Mesendoderm (in vitro differentiated cells): ENCODE data around the gene PPARG.

Experiments used
- DNase-seq: peaks from one replicate; pipeline ENCODE4 v3.0.0; 2013
- H2AK5ac ChIP-seq: 2 replicates; pipeline ENCODE4 v1.6.1; 2013; ENCODE audit warnings: low read length, inconsistent platforms
- H2BK120ac ChIP-seq: 2 replicates; pipeline ENCODE4 v1.6.1; 2013; ENCODE audit warnings: low read depth, mild to moderate bottlenecking, low read length, moderate library complexity, mixed read lengths
- H2BK15ac ChIP-seq: replicated peaks from 2 replicates; pipeline ENCODE4 v1.6.1; 2013; ENCODE audit warnings: low read depth, mild to moderate bottlenecking, moderate library complexity
- H2BK5ac ChIP-seq: 2 replicates; pipeline ENCODE4 v1.6.1; 2013; ENCODE audit warnings: low read length, inconsistent platforms
- H3K18ac ChIP-seq: 2 replicates; pipeline ENCODE4 v1.6.1; 2013; ENCODE audit warnings: mild to moderate bottlenecking, low read length, mixed read lengths
- H3K23ac ChIP-seq: one replicate; pipeline ENCODE4 v1.6.1; 2013; ENCODE audit warnings: low read length
- H3K27ac ChIP-seq: 2 replicates; pipeline ENCODE4 v1.5.1; 2013; ENCODE audit warnings: low read depth, mild to moderate bottlenecking, inconsistent platforms, low read length, moderate library complexity
- H3K27me3 ChIP-seq: 2 replicates; pipeline ENCODE4 v1.6.1; 2013; ENCODE audit warnings: low read length, control low read depth, mild to moderate bottlenecking, inconsistent platforms; ENCODE audit not compliant: insufficient read depth, poor library complexity
- H3K36me3 ChIP-seq: 2 replicates; pipeline ENCODE4 v1.6.1; 2013; ENCODE audit warnings: low read length, inconsistent platforms; ENCODE audit not compliant: control insufficient read depth, insufficient read depth
- H3K4ac ChIP-seq: one replicate; pipeline ENCODE4 v1.6.1; 2013; ENCODE audit warnings: low read depth, mild to moderate bottlenecking, low read length, moderate library complexity
- H3K4me1 ChIP-seq: 2 replicates; pipeline ENCODE4 v1.6.1; 2013; ENCODE audit warnings: low read depth, low read length, inconsistent platforms; ENCODE audit not compliant: control insufficient read depth
- H3K4me2 ChIP-seq: 2 replicates; pipeline ENCODE4 v1.6.1; 2013; ENCODE audit warnings: low read length
- H3K4me3 ChIP-seq: 2 replicates; pipeline ENCODE4 v1.5.1; 2013; ENCODE audit warnings: mild to moderate bottlenecking, low read length
- H3K56ac ChIP-seq: one replicate; pipeline ENCODE4 v1.6.1; 2013; ENCODE audit warnings: low read length
- H3K79me1 ChIP-seq: 2 replicates; pipeline ENCODE4 v1.6.1; 2013; ENCODE audit warnings: low read length, inconsistent platforms
- H3K79me2 ChIP-seq: 2 replicates; pipeline ENCODE4 v1.6.1; 2013; ENCODE audit warnings: mild to moderate bottlenecking, low read length; ENCODE audit not compliant: control insufficient read depth, insufficient read depth
- H3K9ac ChIP-seq: 2 replicates; pipeline ENCODE4 v1.6.1; 2013; ENCODE audit warnings: low read length, inconsistent platforms
- H4K5ac ChIP-seq: one replicate; pipeline ENCODE4 v1.6.1; 2013; ENCODE audit warnings: low read length
- H4K8ac ChIP-seq: one replicate; pipeline ENCODE4 v1.6.1; 2013; ENCODE audit warnings: low read depth, mild to moderate bottlenecking, control low read depth, low read length, moderate library complexity
- WGBS: extraction: QIAGEN DNeasy Blood & Tissue Kit; methylation state at CpG from one replicate; pipeline ENCODE4 v1.1.7; 2013; ENCODE audit warnings: low lambda C conversion rate, missing lambda C conversion rate; ENCODE audit not compliant: insufficient coverage; ENCODE audit errors: extremely low coverage; 5-methylcytosine and 5-hydroxymethylcytosine counted together

PPARG gene

GRCh38 chr3:12296511-12296910 lies 7.6 kb downstream of the PPARG start:
- Histone ChIP-seq H3K56ac (no peak overlapping the region), H3K18ac (no peak overlapping the region), H3K4me2 (no peak overlapping the region), H3K36me3 (no peaks in the 10 kb centered on the region), H3K79me2 (no peaks in the 10 kb centered on the region), H3K4me3 (no peak overlapping the region), H3K4me1 (no peaks in the 10 kb centered on the region), H4K8ac (no peak overlapping the region), H2AK5ac (no peak overlapping the region), H3K9ac (no peak overlapping the region), H4K5ac (no peak overlapping the region), H3K79me1 (no peaks in the 10 kb centered on the region), H3K27ac (no peak overlapping the region), H2BK120ac (no peak overlapping the region), H3K4ac (no peak overlapping the region), H3K23ac (no peak overlapping the region), H3K27me3 (no peaks in the 10 kb centered on the region), H2BK5ac (no peak overlapping the region), H2BK15ac (no peak overlapping the region)
- DNase-seq, result no peak
- no CpG with 5 or more reads among the region's 4 CpGs for WGBS

- no peak for DNase-seq
- no peak overlapping the region for H3K27ac ChIP-seq
Measured at GRCh38 chr3:12299026-12299425, 10.2 kb downstream of the PPARG start.

GRCh38 chr3:12300137-12300536 lies 11.3 kb downstream of the PPARG start:
- no peak overlapping the region for H3K4ac ChIP-seq
- no peak overlapping the region for H2AK5ac ChIP-seq
- no peak overlapping the region for H3K4me3 ChIP-seq
- no peak overlapping the region for H3K4me2 ChIP-seq
- no peak overlapping the region for H4K5ac ChIP-seq
- no peaks in the 10 kb centered on the region for H3K79me2 ChIP-seq
- no peak overlapping the region for H3K23ac ChIP-seq
- H3K27ac ChIP-seq, result no peak overlapping the region
- no peak overlapping the region for H2BK5ac ChIP-seq
- no peak overlapping the region for H2BK120ac ChIP-seq
- no peak overlapping the region for H3K56ac ChIP-seq
- H3K79me1 ChIP-seq, result no peaks in the 10 kb centered on the region
- no peaks in the 10 kb centered on the region for H3K27me3 ChIP-seq
- H2BK15ac ChIP-seq, result no peak overlapping the region
- no CpG with 5 or more reads among the region's 4 CpGs for WGBS
- no peaks in the 10 kb centered on the region for H3K4me1 ChIP-seq
- H3K18ac ChIP-seq, result no peak overlapping the region
- no peak for DNase-seq
- no peak overlapping the region for H3K9ac ChIP-seq
- H4K8ac ChIP-seq, result no peak overlapping the region
- no peaks in the 10 kb centered on the region for H3K36me3 ChIP-seq

More at GRCh38 chr3:12299026-12299425, 10.2 kb downstream of the PPARG start:
- Histone ChIP-seq H2BK5ac (no peak overlapping the region), H3K23ac (no peak overlapping the region), H3K79me1 (no peaks in the 10 kb centered on the region), H4K5ac (no peak overlapping the region), H2BK120ac (no peak overlapping the region), H3K18ac (no peak overlapping the region), H3K4me2 (no peak overlapping the region), H3K27me3 (no peaks in the 10 kb centered on the region), H2AK5ac (no peak overlapping the region), H2BK15ac (no peak overlapping the region), H3K36me3 (no peaks in the 10 kb centered on the region), H3K9ac (no peak overlapping the region), H3K4me1 (no peaks in the 10 kb centered on the region), H4K8ac (no peak overlapping the region), H3K4me3 (no peak overlapping the region), H3K56ac (no peak overlapping the region), H3K4ac (no peak overlapping the region), H3K79me2 (no peaks in the 10 kb centered on the region)
- no CpG with 5 or more reads among the region's 8 CpGs for WGBS

GRCh38 chr3:12301031-12301430 lies 12.2 kb downstream of the PPARG start:
- H3K36me3 ChIP-seq, result no peaks in the 10 kb centered on the region
- no peaks in the 10 kb centered on the region for H3K27me3 ChIP-seq
- H3K18ac ChIP-seq, result no peak overlapping the region
- no peaks in the 10 kb centered on the region for H3K79me2 ChIP-seq
- H3K4me1 ChIP-seq, result no peaks in the 10 kb centered on the region
- H3K23ac ChIP-seq, result no peak overlapping the region
- no CpG with 5 or more reads among the region's 2 CpGs for whole genome bisulfite sequencing
- no peak overlapping the region for H3K56ac ChIP-seq
- H2BK5ac ChIP-seq, result no peak overlapping the region
- H2AK5ac ChIP-seq, result no peak overlapping the region
- no peak overlapping the region for H4K5ac ChIP-seq
- H3K79me1 ChIP-seq, result no peaks in the 10 kb centered on the region
- no peak overlapping the region for H2BK15ac ChIP-seq
- H3K4me3 ChIP-seq, result no peak overlapping the region
- no peak overlapping the region for H3K4ac ChIP-seq
- H2BK120ac ChIP-seq, result no peak overlapping the region
- H3K4me2 ChIP-seq, result no peak overlapping the region
- no peak for DNase-seq
- no peak overlapping the region for H3K27ac ChIP-seq
- H4K8ac ChIP-seq, result no peak overlapping the region
- no peak overlapping the region for H3K9ac ChIP-seq

GRCh38 chr3:12301513-12301912 lies 12.6 kb downstream of the PPARG start:
- no peak overlapping the region for H3K4me2 ChIP-seq
- no peak overlapping the region for H3K56ac ChIP-seq
- H3K4ac ChIP-seq, result no peak overlapping the region
- no peaks in the 10 kb centered on the region for H3K79me2 ChIP-seq
- no peak overlapping the region for H3K9ac ChIP-seq
- no peak for DNase-seq
- no peak overlapping the region for H2BK15ac ChIP-seq
- no peaks in the 10 kb centered on the region for H3K36me3 ChIP-seq
- H4K5ac ChIP-seq, result no peak overlapping the region
- H2BK5ac ChIP-seq, result no peak overlapping the region
- H3K79me1 ChIP-seq, result no peaks in the 10 kb centered on the region
- H3K4me3 ChIP-seq, result no peak overlapping the region
- no peak overlapping the region for H2BK120ac ChIP-seq
- no peaks in the 10 kb centered on the region for H3K4me1 ChIP-seq
- H2AK5ac ChIP-seq, result no peak overlapping the region
- no peak overlapping the region for H3K23ac ChIP-seq
- no peak overlapping the region for H3K18ac ChIP-seq
- H3K27me3 ChIP-seq, result no peaks in the 10 kb centered on the region
- no peak overlapping the region for H4K8ac ChIP-seq
- no peak overlapping the region for H3K27ac ChIP-seq
- no CpG with 5 or more reads among the region's 1 CpG for WGBS

GRCh38 chr3:12302564-12302963 lies 13.7 kb downstream of the PPARG start:
- H2BK15ac ChIP-seq, result no peak overlapping the region
- H3K9ac ChIP-seq, result no peak overlapping the region
- H3K79me1 ChIP-seq, result no peaks in the 10 kb centered on the region
- H2BK120ac ChIP-seq, result no peak overlapping the region
- H3K4me2 ChIP-seq, result no peak overlapping the region
- H3K27me3 ChIP-seq, result no peaks in the 10 kb centered on the region
- no peak overlapping the region for H3K56ac ChIP-seq
- H3K4ac ChIP-seq, result no peak overlapping the region
- H3K27ac ChIP-seq, result no peak overlapping the region
- H3K36me3 ChIP-seq, result no peaks in the 10 kb centered on the region
- H2AK5ac ChIP-seq, result no peak overlapping the region
- no peaks in the 10 kb centered on the region for H3K4me1 ChIP-seq
- no peak overlapping the region for H3K23ac ChIP-seq
- no peak overlapping the region for H4K8ac ChIP-seq
- H2BK5ac ChIP-seq, result no peak overlapping the region
- no peaks in the 10 kb centered on the region for H3K79me2 ChIP-seq
- DNase-seq, result no peak
- H3K4me3 ChIP-seq, result no peak overlapping the region
- WGBS, result 100% methylated on average over 1 of the region's 6 CpGs
- no peak overlapping the region for H4K5ac ChIP-seq
- no peak overlapping the region for H3K18ac ChIP-seq
